Mucosa of rectum (tissue), 2 donors: ENCODE data around the gene ARID4B.

ENCODE experiments used
- H3K27ac ChIP-seq, 2 donors: one replicate each; pipeline ENCODE4 v1.7.0; 2013; ENCODE audit warnings: inconsistent platforms in 2 of 2, low read depth in 2 of 2, low read length in 2 of 2
- H3K27me3 ChIP-seq, 2 donors: one replicate each; pipeline ENCODE4 v1.7.0; 2013; ENCODE audit warnings: low read length in 2 of 2; ENCODE audit not compliant: control insufficient read depth in 2 of 2, insufficient read depth in 2 of 2
- H3K36me3 ChIP-seq, 2 donors: one replicate each; pipeline ENCODE4 v1.7.0; 2013; ENCODE audit warnings: low read length in 2 of 2; ENCODE audit not compliant: control insufficient read depth in 2 of 2, insufficient read depth in 2 of 2
- H3K4me1 ChIP-seq, 2 donors: one replicate each; pipeline ENCODE4 v1.7.0; 2013; ENCODE audit warnings: low read length in 2 of 2, mild to moderate bottlenecking in 1 of 2; ENCODE audit not compliant: control insufficient read depth in 2 of 2, insufficient read depth in 2 of 2
- H3K4me3 ChIP-seq, 2 donors: one replicate each; pipeline ENCODE4 v1.7.0; 2013; ENCODE audit warnings: low read length in 2 of 2
- H3K9ac ChIP-seq, 2 donors: one replicate each; pipeline ENCODE4 v1.7.0; 2013; ENCODE audit warnings: low read length in 2 of 2, low read depth in 1 of 2, mild to moderate bottlenecking in 1 of 2
- H3K9me3 ChIP-seq, 2 donors: one replicate each; pipeline ENCODE4 v1.7.0; 2013; ENCODE audit warnings: low read length in 2 of 2; ENCODE audit not compliant: control insufficient read depth in 2 of 2
- donor health status: healthy.
- donor health status: Normal muscosa, but diverticular disease.

Gene ARID4B

GRCh38 chr1:235142991-235143390 is 185.0 kb downstream of the ARID4B start:
- no peaks in the 10 kb centered on the region for H3K9me3 ChIP-seq
- H3K27ac ChIP-seq = no peak overlapping the region
- H3K4me1 ChIP-seq = no peaks in the 10 kb centered on the region
- H3K27me3 ChIP-seq = no peaks in the 10 kb centered on the region
- no peak overlapping the region for H3K4me3 ChIP-seq
- H3K9ac ChIP-seq = no peak overlapping the region
- peaks cover 56 to 57% of the 10 kb centered on the region in 2 donors for H3K36me3 ChIP-seq

GRCh38 chr1:235139315-235139714 is 188.7 kb downstream of the ARID4B start:
- Histone ChIP-seq H3K36me3 (peaks cover 57 to 60% of the 10 kb centered on the region in 2 donors), H3K4me3 (no peak overlapping the region), H3K9me3 (no peaks in the 10 kb centered on the region), H3K27me3 (no peaks in the 10 kb centered on the region), H3K4me1 (no peaks in the 10 kb centered on the region), H3K27ac (no peak overlapping the region), H3K9ac (no peak overlapping the region)

GRCh38 chr1:235138821-235139220 is 189.2 kb downstream of the ARID4B start:
- H3K9ac ChIP-seq = no peak overlapping the region
- peaks cover 57 to 58% of the 10 kb centered on the region in 2 donors for H3K36me3 ChIP-seq
- no peaks in the 10 kb centered on the region for H3K9me3 ChIP-seq
- H3K4me3 ChIP-seq = no peak overlapping the region
- no peaks in the 10 kb centered on the region for H3K4me1 ChIP-seq
- no peaks in the 10 kb centered on the region for H3K27me3 ChIP-seq
- no peak overlapping the region for H3K27ac ChIP-seq

GRCh38 chr1:235136111-235136510 is 191.9 kb downstream of the ARID4B start:
- Histone ChIP-seq H3K9ac (no peak overlapping the region), H3K4me1 (no peaks in the 10 kb centered on the region), H3K9me3 (no peaks in the 10 kb centered on the region), H3K27me3 (no peaks in the 10 kb centered on the region), H3K36me3 (peaks cover 45 to 57% of the 10 kb centered on the region in 2 donors), H3K4me3 (no peak overlapping the region), H3K27ac (no peak overlapping the region)

GRCh38 chr1:235134171-235134570 is 193.8 kb downstream of the ARID4B start:
- Histone ChIP-seq H3K36me3 (peaks cover 37 to 46% of the 10 kb centered on the region in 2 donors), H3K27ac (no peak overlapping the region), H3K9me3 (no peaks in the 10 kb centered on the region), H3K4me1 (no peaks in the 10 kb centered on the region), H3K27me3 (no peaks in the 10 kb centered on the region), H3K9ac (no peak overlapping the region), H3K4me3 (no peak overlapping the region)

GRCh38 chr1:235133086-235133485 is 194.9 kb downstream of the ARID4B start:
- H3K27me3 ChIP-seq = no peaks in the 10 kb centered on the region
- H3K9ac ChIP-seq = no peak overlapping the region
- H3K4me3 ChIP-seq = no peak overlapping the region
- no peaks in the 10 kb centered on the region for H3K4me1 ChIP-seq
- no peaks in the 10 kb centered on the region for H3K9me3 ChIP-seq
- peaks cover 28 to 42% of the 10 kb centered on the region in 2 donors for H3K36me3 ChIP-seq
- H3K27ac ChIP-seq = no peak overlapping the region

GRCh38 chr1:235131961-235132360 is 196.0 kb downstream of the ARID4B start:
- Histone ChIP-seq H3K4me1 (peaks cover 0 to 5% of the 10 kb centered on the region in 2 donors), H3K27me3 (no peaks in the 10 kb centered on the region), H3K36me3 (peaks cover 17 to 35% of the 10 kb centered on the region in 2 donors), H3K9me3 (no peaks in the 10 kb centered on the region), H3K27ac (no peak overlapping the region), H3K4me3 (no peak overlapping the region), H3K9ac (no peak overlapping the region)

- Histone ChIP-seq H3K9ac (no peak overlapping the region), H3K4me1 (peaks cover 0 to 5% of the 10 kb centered on the region in 2 donors), H3K27me3 (no peaks in the 10 kb centered on the region), H3K9me3 (no peaks in the 10 kb centered on the region), H3K4me3 (no peak overlapping the region), H3K27ac (no peak overlapping the region), H3K36me3 (peaks cover 7 to 24% of the 10 kb centered on the region in 2 donors)
Measured at GRCh38 chr1:235130766-235131270, 197.2 kb downstream of the ARID4B start.

- no peaks in the 10 kb centered on the region for H3K9me3 ChIP-seq
- no peak overlapping the region for H3K4me3 ChIP-seq
- no peak overlapping the region for H3K9ac ChIP-seq
- H3K4me1 ChIP-seq = peaks cover 0 to 5% of the 10 kb centered on the region in 2 donors
- no peak overlapping the region for H3K27ac ChIP-seq
- H3K36me3 ChIP-seq = peaks cover 2 to 19% of the 10 kb centered on the region in 2 donors
- H3K27me3 ChIP-seq = no peaks in the 10 kb centered on the region
Measured at GRCh38 chr1:235129774-235130570, 198.0 kb downstream of the ARID4B start.

- H3K9me3 ChIP-seq = no peaks in the 10 kb centered on the region
- H3K27ac ChIP-seq = peak within 1 kb of the TSS; percentile 86 to 91
- no peaks in the 10 kb centered on the region for H3K27me3 ChIP-seq
- H3K9ac ChIP-seq = peak within 1 kb of the TSS; percentile 96
- H3K4me3 ChIP-seq = peak within 1 kb of the TSS; percentile 95 to 98
- peaks cover 0 to 5% of the 10 kb centered on the region in 2 donors for H3K4me1 ChIP-seq
- peaks cover 0 to 12% of the 10 kb centered on the region in 2 donors for H3K36me3 ChIP-seq
Measured at GRCh38 chr1:235128456-235129328, 199.3 kb downstream of the ARID4B start, which contains the start of gene TOMM20. TOMM20 (minus strand) TSS chr1:235128837; CDS start chr1:235128715, 122 bp downstream.
